Panc1 (cell line): Measurements from ENCODE around the gene PSG7.
"Not testable (repeated sequence)": the region's sequence is repeated elsewhere in the genome, so short reads cannot be mapped to it uniquely, and the experiment has no call there.

Source experiments
- CTCF ChIP-seq: fragments of 450-650 bp; IDR thresholded peaks from 2 replicates; pipeline ENCODE4 v1.5.1; 2017; ENCODE audit warnings: mild to moderate bottlenecking
- POLR2AphosphoS5 ChIP-seq: IDR thresholded peaks from 2 replicates; pipeline ENCODE4 v1.6.1; 2012; ENCODE audit warnings: mild to moderate bottlenecking, low read depth, low read length, moderate library complexity
- REST ChIP-seq, 2 experiments: IDR thresholded peaks; 2 replicates each; pipeline ENCODE4 v1.6.1; 2011 to 2012; ENCODE audit warnings: low read depth in 2 of 2, control low read depth in 1 of 2, low read length in 1 of 2, mild to moderate bottlenecking in 1 of 2, moderate library complexity in 1 of 2; ENCODE audit not compliant: insufficient read depth in 1 of 2

GRCh38 chr19:42933412-42933811, 3.6 kb downstream of the PSG7 start:
- TF ChIP-seq CTCF; REST (IDR thresholded peaks at IDR 0.05; ENCODE audit: insufficient read depth in 1 of 2, low read depth in 2 of 2, low read length in 1 of 2); POLR2AphosphoS5: not testable (repeated sequence)
